A549 (cell line): Measurements from ENCODE around the gene GPR55.

Source experiments
- SMC3 ChIP-seq: fragments of >200 bp; sonication (Bioruptor Twin); formaldehyde crosslinking; IDR thresholded peaks from 3 replicates; pipeline ENCODE4 v1.6.1; 2018; ENCODE audit warnings: inconsistent platforms
- TF ChIP-seq, protein P1 (sequence below): fragments of >200 bp; sonication (Bioruptor Twin); formaldehyde crosslinking; IDR thresholded peaks from 3 replicates; pipeline ENCODE4 v1.5.1; 2016

- no peak for TF ChIP-seq SMC3
- TF ChIP-seq, protein P1, sequence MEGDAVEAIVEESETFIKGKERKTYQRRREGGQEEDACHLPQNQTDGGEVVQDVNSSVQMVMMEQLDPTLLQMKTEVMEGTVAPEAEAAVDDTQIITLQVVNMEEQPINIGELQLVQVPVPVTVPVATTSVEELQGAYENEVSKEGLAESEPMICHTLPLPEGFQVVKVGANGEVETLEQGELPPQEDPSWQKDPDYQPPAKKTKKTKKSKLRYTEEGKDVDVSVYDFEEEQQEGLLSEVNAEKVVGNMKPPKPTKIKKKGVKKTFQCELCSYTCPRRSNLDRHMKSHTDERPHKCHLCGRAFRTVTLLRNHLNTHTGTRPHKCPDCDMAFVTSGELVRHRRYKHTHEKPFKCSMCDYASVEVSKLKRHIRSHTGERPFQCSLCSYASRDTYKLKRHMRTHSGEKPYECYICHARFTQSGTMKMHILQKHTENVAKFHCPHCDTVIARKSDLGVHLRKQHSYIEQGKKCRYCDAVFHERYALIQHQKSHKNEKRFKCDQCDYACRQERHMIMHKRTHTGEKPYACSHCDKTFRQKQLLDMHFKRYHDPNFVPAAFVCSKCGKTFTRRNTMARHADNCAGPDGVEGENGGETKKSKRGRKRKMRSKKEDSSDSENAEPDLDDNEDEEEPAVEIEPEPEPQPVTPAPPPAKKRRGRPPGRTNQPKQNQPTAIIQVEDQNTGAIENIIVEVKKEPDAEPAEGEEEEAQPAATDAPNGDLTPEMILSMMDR: no peak
Observed at GRCh38 chr2:230939691-230940470, 14.8 kb upstream of the GPR55 start.
